ENCODE data around the gene SASS6. TPM values are rescaled to one million over a fixed set of nuclear protein-coding genes. Genes with fewer than 3 reads are reported as not detected.

Gene SASS6
- total and polyA plus RNA-seq, 10 of the 15 experiments (the other 5 are each of a cell fraction or from before 2014, with no cell fraction given), result 6.6 to 17.9 (median 10.2) TPM

GRCh38 chr1:100075773-100076172, 57.0 kb downstream of the SASS6 start (continued):
- TF ChIP-seq USF2 (IDR thresholded peaks at IDR 0.05; ENCODE audit: borderline replicate concordance, low read depth, low read length) (no peak; the same call in 1 of the 2 replicates), TARDBP (IDR thresholded peaks at IDR 0.05; ENCODE audit: borderline replicate concordance) (no peak), SMARCA5 (IDR thresholded peaks at IDR 0.05) (no peak; the same call in 1 of the 2 replicates), POLR2AphosphoS5 (IDR thresholded peaks at IDR 0.05; ENCODE audit: low read length) (no peak), GABPA (IDR thresholded peaks at IDR 0.05; ENCODE audit: low read depth) (no peak), E4F1 (IDR thresholded peaks at IDR 0.05; ENCODE audit: borderline replicate concordance, partially characterized antibody) (no peak), IKZF1 (conservative IDR thresholded peaks at IDR 0.05) (peak; percentile 92), POLR2AphosphoS2 (IDR thresholded peaks at IDR 0.05; ENCODE audit: low read depth, low read length) (no peak), RUNX3 (IDR thresholded peaks at IDR 0.05; ENCODE audit: low read length) (peak; percentile 78), PAX5 (IDR thresholded peaks at IDR 0.05; ENCODE audit: borderline replicate concordance, low read depth, low read length) (peak; percentile 53; the same call in 1 of the 2 replicates), KAT2A (conservative IDR thresholded peaks at IDR 0.05; ENCODE audit: control insufficient read depth, low read depth, low read length) (no peak), BACH1 (IDR thresholded peaks at IDR 0.05; ENCODE audit: borderline replicate concordance) (peak; percentile 58; the same call in 1 of the 2 replicates)
- TF ChIP-seq, protein P1, sequence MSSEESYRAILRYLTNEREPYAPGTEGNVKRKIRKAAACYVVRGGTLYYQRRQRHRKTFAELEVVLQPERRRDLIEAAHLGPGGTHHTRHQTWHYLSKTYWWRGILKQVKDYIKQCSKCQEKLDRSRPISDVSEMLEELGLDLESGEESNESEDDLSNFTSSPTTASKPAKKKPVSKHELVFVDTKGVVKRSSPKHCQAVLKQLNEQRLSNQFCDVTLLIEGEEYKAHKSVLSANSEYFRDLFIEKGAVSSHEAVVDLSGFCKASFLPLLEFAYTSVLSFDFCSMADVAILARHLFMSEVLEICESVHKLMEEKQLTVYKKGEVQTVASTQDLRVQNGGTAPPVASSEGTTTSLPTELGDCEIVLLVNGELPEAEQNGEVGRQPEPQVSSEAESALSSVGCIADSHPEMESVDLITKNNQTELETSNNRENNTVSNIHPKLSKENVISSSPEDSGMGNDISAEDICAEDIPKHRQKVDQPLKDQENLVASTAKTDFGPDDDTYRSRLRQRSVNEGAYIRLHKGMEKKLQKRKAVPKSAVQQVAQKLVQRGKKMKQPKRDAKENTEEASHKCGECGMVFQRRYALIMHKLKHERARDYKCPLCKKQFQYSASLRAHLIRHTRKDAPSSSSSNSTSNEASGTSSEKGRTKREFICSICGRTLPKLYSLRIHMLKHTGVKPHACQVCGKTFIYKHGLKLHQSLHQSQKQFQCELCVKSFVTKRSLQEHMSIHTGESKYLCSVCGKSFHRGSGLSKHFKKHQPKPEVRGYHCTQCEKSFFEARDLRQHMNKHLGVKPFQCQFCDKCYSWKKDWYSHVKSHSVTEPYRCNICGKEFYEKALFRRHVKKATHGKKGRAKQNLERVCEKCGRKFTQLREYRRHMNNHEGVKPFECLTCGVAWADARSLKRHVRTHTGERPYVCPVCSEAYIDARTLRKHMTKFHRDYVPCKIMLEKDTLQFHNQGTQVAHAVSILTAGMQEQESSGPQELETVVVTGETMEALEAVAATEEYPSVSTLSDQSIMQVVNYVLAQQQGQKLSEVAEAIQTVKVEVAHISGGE (CRISPR knock-in tag; IDR thresholded peaks at IDR 0.05), result no peak
- TF ChIP-seq, protein P2, sequence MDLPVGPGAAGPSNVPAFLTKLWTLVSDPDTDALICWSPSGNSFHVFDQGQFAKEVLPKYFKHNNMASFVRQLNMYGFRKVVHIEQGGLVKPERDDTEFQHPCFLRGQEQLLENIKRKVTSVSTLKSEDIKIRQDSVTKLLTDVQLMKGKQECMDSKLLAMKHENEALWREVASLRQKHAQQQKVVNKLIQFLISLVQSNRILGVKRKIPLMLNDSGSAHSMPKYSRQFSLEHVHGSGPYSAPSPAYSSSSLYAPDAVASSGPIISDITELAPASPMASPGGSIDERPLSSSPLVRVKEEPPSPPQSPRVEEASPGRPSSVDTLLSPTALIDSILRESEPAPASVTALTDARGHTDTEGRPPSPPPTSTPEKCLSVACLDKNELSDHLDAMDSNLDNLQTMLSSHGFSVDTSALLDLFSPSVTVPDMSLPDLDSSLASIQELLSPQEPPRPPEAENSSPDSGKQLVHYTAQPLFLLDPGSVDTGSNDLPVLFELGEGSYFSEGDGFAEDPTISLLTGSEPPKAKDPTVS (IDR thresholded peaks at IDR 0.05; ENCODE audit: low read depth, low read length), result no peak
- TF ChIP-seq, protein P3, sequence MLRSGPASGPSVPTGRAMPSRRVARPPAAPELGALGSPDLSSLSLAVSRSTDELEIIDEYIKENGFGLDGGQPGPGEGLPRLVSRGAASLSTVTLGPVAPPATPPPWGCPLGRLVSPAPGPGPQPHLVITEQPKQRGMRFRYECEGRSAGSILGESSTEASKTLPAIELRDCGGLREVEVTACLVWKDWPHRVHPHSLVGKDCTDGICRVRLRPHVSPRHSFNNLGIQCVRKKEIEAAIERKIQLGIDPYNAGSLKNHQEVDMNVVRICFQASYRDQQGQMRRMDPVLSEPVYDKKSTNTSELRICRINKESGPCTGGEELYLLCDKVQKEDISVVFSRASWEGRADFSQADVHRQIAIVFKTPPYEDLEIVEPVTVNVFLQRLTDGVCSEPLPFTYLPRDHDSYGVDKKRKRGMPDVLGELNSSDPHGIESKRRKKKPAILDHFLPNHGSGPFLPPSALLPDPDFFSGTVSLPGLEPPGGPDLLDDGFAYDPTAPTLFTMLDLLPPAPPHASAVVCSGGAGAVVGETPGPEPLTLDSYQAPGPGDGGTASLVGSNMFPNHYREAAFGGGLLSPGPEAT (IDR thresholded peaks at IDR 0.05; ENCODE audit: low read depth), result peak; percentile 84
- TF ChIP-seq, protein P4, sequence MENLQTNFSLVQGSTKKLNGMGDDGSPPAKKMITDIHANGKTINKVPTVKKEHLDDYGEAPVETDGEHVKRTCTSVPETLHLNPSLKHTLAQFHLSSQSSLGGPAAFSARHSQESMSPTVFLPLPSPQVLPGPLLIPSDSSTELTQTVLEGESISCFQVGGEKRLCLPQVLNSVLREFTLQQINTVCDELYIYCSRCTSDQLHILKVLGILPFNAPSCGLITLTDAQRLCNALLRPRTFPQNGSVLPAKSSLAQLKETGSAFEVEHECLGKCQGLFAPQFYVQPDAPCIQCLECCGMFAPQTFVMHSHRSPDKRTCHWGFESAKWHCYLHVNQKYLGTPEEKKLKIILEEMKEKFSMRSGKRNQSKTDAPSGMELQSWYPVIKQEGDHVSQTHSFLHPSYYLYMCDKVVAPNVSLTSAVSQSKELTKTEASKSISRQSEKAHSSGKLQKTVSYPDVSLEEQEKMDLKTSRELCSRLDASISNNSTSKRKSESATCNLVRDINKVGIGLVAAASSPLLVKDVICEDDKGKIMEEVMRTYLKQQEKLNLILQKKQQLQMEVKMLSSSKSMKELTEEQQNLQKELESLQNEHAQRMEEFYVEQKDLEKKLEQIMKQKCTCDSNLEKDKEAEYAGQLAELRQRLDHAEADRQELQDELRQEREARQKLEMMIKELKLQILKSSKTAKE (IDR thresholded peaks at IDR 0.05; ENCODE audit: low read depth, poor library complexity, severe bottlenecking), result peak; percentile 82
- TF ChIP-seq, protein P5, sequence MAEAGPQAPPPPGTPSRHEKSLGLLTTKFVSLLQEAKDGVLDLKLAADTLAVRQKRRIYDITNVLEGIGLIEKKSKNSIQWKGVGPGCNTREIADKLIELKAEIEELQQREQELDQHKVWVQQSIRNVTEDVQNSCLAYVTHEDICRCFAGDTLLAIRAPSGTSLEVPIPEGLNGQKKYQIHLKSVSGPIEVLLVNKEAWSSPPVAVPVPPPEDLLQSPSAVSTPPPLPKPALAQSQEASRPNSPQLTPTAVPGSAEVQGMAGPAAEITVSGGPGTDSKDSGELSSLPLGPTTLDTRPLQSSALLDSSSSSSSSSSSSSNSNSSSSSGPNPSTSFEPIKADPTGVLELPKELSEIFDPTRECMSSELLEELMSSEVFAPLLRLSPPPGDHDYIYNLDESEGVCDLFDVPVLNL (IDR thresholded peaks at IDR 0.05; ENCODE audit: low read depth, low read length), result no peak

Data from GM12878 (cell line).